GM19240 (cell line): ENCODE measurements around the gene IRX1.

Experiments used
- DNase-seq: peaks from one replicate; pipeline ENCODE4 v3.0.0; 2011; ENCODE audit warnings: low spot score; ENCODE audit not compliant: insufficient read length

Gene IRX1

GRCh38 chr5:3650320-3650719 is 54.7 kb downstream of the IRX1 start:
- DNase-seq: no peak

- no peak for DNase-seq
These were observed 55.2 kb downstream of the IRX1 start for GRCh38 chr5:3650868-3651267.
